Fibroblast of lung (primary cell): ENCODE data around the gene LRG1.

Experiments used
- CTCF ChIP-seq, 2 donors: IDR thresholded peaks in 1 of 2; conservative IDR thresholded peaks in 1 of 2; 1 replicate in 1 of 2; 2 replicates in 1 of 2; pipeline ENCODE4 v1.5.1; 2011 to 2012; ENCODE audit warnings: low read length in 2 of 2, control low read depth in 1 of 2, inconsistent platforms in 1 of 2, low read depth in 1 of 2, mild to moderate bottlenecking in 1 of 2
- EZH2 ChIP-seq: IDR thresholded peaks from 2 replicates; pipeline ENCODE4 v1.5.1; 2012; ENCODE audit warnings: low read length, control low read depth, mild to moderate bottlenecking; ENCODE audit errors: missing control alignments

- TF ChIP-seq CTCF (conservative IDR thresholded peaks at IDR 0.05 in 1 of 2, IDR thresholded peaks at IDR 0.05 in 1 of 2; ENCODE audit: low read depth in 1 of 2, low read length in 2 of 2) (no peak), EZH2 (no peak)
These were observed 14.9 kb upstream of the LRG1 start for GRCh38 chr19:4554717-4555116.
